GM12892 (cell line): ENCODE data around the gene LRRC25.

Source experiments
- POLR2A ChIP-seq: IDR thresholded peaks from 2 replicates; pipeline ENCODE4 v1.6.1; 2011; ENCODE audit warnings: low read depth, low read length, control low read depth
- POLR2AphosphoS5 ChIP-seq: IDR thresholded peaks from 2 replicates; pipeline ENCODE4 v1.6.1; 2011; ENCODE audit warnings: low read depth, low read length, control low read depth

DNA sequence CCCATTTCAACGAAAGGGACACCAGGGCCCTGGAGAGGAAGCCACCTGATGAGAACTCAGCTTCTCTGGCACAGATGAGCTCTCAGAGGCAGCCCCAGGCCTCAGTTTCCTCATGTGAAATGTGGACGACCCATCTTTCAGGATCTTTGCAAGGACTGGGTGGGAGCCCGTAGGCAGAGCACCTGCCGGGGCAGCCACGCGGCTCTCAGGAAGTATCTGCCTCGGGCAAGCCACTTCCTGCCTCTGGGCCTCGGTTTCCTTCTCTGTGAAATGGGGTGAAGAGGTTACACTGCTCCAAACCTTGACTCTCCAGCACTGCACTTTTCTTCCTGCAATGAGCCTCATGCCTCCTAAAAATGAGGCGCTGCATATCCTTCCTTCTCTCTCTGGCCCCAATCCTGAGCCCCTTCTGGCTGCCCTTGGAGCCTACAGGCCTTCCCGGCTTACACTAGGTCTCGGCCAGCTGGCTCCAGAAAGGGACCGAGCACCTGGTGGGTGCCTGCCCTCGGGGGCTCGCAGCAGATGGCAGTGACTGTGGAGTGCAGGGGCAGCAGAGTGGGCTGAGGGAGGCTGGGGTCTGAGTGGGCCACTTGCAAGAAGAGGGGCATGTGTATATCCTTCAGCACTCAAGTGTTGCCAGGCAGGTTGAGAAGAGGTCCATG lies 25.2 kb upstream of the LRRC25 start:
- TF ChIP-seq POLR2AphosphoS5 (no peak), POLR2A (no peak; the same call in 1 of the 2 replicates)
